Measurements from ENCODE around the gene SSH2. TPM values are rescaled to one million over a fixed set of nuclear protein-coding genes. Genes with fewer than 3 reads are reported as not detected.

The SSH2 gene
- total RNA-seq, 4 donors from 2014 or later = 30.2 to 38.6 (median 35.5) TPM

DNA sequence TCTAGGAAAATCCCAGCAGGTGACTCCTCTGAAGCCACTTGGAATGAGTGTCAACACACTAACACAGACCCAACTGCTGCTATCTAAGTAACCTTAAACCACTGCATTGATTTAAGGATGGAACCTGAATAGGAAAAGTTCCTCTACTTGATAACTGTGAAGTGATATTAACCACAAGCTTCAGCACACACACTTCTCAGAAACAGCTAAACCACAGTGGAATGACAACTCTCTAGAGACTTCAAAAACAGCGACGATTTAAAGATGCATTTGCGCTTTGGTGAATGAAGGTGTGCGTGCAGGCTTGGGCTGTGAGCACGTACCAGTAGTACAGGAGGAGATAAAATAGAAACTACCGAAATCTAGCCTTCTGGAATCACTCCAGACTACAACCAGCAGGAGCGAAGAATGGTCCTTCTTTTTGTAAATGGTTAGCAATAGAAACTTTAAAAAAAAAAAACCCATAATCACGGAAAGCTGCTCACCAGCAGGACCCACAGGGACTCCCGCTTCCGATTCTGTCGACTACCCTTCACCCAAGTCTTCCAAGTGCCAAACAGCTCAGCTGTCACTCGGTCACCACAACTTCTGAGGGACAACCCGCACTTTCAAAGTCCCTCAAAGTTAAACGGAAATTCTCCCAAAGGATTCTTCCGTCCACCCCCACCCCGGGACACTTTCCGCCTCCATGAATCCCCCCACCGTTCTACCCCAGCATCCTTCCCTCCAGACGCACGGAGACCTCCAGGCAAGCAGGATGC lies 169.6 kb downstream of the SSH2 start:
- H3K4me3 ChIP-seq (replicated peaks in 1 of 3) = peak overlapping the region; percentile 70 to 82 (median 81)
- WGBS, 2 donors = 5 to 9% methylated on average over 20 of the region's 20 CpGs
- no peaks in the 10 kb centered on the region for H3K9me3 ChIP-seq
- intact Hi-C loops (cut with DNase I) = no loop called here
- H3K36me3 ChIP-seq = no peaks in the 10 kb centered on the region
- H3K4me1 ChIP-seq = peaks cover 0 to 6% of the 10 kb centered on the region in 2 donors
- DNase-seq = no peak
- H3K27me3 ChIP-seq = no peaks in the 10 kb centered on the region
- peak overlapping the region; percentile 74 to 84 (median 81) for H3K27ac ChIP-seq
- TF ChIP-seq POLR2A (IDR thresholded peaks at IDR 0.05) = no peak
- TF ChIP-seq, protein P1, sequence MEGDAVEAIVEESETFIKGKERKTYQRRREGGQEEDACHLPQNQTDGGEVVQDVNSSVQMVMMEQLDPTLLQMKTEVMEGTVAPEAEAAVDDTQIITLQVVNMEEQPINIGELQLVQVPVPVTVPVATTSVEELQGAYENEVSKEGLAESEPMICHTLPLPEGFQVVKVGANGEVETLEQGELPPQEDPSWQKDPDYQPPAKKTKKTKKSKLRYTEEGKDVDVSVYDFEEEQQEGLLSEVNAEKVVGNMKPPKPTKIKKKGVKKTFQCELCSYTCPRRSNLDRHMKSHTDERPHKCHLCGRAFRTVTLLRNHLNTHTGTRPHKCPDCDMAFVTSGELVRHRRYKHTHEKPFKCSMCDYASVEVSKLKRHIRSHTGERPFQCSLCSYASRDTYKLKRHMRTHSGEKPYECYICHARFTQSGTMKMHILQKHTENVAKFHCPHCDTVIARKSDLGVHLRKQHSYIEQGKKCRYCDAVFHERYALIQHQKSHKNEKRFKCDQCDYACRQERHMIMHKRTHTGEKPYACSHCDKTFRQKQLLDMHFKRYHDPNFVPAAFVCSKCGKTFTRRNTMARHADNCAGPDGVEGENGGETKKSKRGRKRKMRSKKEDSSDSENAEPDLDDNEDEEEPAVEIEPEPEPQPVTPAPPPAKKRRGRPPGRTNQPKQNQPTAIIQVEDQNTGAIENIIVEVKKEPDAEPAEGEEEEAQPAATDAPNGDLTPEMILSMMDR (IDR thresholded peaks at IDR 0.05) = no peak

DNA sequence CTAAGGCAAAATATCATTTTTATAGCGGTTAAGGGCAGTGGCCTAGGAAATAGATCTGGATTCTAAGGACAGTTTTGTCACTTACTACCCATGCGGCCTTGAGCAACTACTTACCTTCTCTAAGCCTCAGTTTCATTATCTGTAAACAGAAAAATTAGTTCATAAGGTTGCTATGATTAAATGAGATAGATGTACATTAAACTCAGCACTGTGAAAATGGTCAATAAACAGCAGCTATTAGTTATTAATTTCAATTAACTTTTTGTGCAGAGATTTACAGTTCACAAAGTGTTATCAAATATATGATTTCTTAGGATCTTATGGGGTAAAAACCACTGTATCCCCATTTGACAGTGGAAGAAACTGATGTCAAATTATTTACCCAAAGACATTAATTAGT lies 171.8 kb downstream of the SSH2 start:
- Histone ChIP-seq H3K27me3 (no peaks in the 10 kb centered on the region), H3K27ac (no peak overlapping the region), H3K4me1 (peaks cover 0 to 6% of the 10 kb centered on the region in 2 donors), H3K36me3 (peaks cover 0 to 1% of the 10 kb centered on the region in 2 donors), H3K9me3 (no peaks in the 10 kb centered on the region), H3K4me3 (replicated peaks in 1 of 3) (no peak overlapping the region)
- 87 to 93% methylated on average over 2 of the region's 2 CpGs for WGBS, 2 donors
- intact Hi-C loops (cut with DNase I) = no loop called here
- TF ChIP-seq, protein P1 (IDR thresholded peaks at IDR 0.05) = no peak
- no peak for TF ChIP-seq POLR2A (IDR thresholded peaks at IDR 0.05)
- no peak for DNase-seq

DNA sequence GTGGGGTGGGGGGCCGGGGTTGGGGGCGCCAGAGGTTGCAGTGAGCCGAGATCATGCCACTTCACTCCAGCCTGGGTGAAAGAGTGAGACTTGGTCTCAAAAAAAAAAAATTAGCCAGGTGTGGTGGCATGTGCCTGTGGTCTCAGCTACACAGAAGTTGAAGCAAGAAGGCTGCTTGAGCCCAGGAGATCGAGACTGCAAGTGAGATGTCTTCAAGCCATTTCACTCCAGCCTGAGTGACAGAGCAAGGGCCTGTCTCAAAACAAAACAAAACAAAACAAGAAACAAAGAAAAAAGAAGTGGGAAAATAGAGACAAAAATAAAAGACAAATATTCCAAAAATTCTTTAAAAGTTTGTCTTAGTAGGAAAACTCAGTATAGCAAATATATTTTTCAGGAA lies 172.2 kb downstream of the SSH2 start:
- Histone ChIP-seq H3K4me3 (replicated peaks in 1 of 3) (no peak overlapping the region), H3K27me3 (no peaks in the 10 kb centered on the region), H3K4me1 (peaks cover 0 to 6% of the 10 kb centered on the region in 2 donors), H3K9me3 (no peaks in the 10 kb centered on the region), H3K27ac (no peak overlapping the region), H3K36me3 (peaks cover 0 to 4% of the 10 kb centered on the region in 2 donors)
- TF ChIP-seq, protein P1 (IDR thresholded peaks at IDR 0.05) = no peak
- TF ChIP-seq POLR2A (IDR thresholded peaks at IDR 0.05) = no peak
- WGBS, 2 donors = 80 to 89% methylated on average over 4 of the region's 4 CpGs
- intact Hi-C loops (cut with DNase I) = no loop called here
- DNase-seq = no peak

DNA sequence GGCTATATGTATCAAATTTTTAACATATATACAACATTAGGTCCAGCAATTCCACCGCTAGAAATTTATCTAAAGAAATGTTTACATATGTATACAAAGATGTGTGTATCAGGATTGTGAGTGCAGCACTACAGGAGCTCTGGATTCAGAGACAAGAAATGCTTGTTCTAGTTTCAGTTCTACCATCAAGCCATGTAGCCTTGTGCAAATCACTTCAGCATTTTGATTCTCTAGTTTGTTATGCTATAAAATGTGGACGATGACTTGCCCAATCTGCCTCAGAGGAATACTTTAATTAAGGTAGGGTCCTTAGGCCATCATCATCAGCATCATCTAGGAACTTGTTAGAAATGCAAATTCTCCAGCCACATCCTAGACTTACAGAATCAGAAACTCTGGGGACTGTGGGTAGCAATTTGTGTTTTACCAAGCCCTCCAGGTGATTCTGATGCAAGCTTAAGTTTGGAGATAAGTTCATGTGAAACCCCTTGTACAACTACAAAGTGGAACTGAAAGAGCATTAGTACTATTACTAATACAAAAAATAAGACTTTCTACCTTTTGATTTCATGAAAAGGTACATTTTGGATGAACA lies 176.1 kb downstream of the SSH2 start:
- TF ChIP-seq, protein P1 (IDR thresholded peaks at IDR 0.05) = no peak
- no peak for TF ChIP-seq POLR2A (IDR thresholded peaks at IDR 0.05)
- Histone ChIP-seq H3K4me3 (replicated peaks in 1 of 3) (no peak overlapping the region), H3K27me3 (no peaks in the 10 kb centered on the region), H3K36me3 (peaks cover 0 to 4% of the 10 kb centered on the region in 2 donors), H3K9me3 (no peaks in the 10 kb centered on the region), H3K4me1 (peaks cover 0 to 8% of the 10 kb centered on the region in 2 donors), H3K27ac (no peak overlapping the region)
- DNase-seq = no peak
- intact Hi-C loops (cut with DNase I) = no loop called here
- WGBS, 2 donors = 95 to 98% methylated on average over 2 of the region's 2 CpGs

All from thyroid gland (tissue), 4 donors.